Measurements from ENCODE around the gene TMEM179.

GRCh38 chr14:104588066-104588857, 16.3 kb downstream of the TMEM179 start:
- no peak for TF ChIP-seq CTCF (IDR thresholded peaks at IDR 0.05)
- no peak for TF ChIP-seq POLR2A (IDR thresholded peaks at IDR 0.05)

All from lower leg skin (tissue), 3 donors.